SK-N-MC (cell line): Measurements from ENCODE around the gene HIBCH.

Source experiments
- DNase-seq: peaks from one replicate; pipeline ENCODE4 v3.0.0-alpha.2; 2011; ENCODE audit warnings: low read depth, low spot score
- H3K27ac ChIP-seq: fragments of 200-600 bp; sonication (generic); 2 replicates; pipeline ENCODE4 v1.5.1; 2016; ENCODE audit warnings: mixed run types
- H3K36me3 ChIP-seq: fragments of 200-600 bp; sonication (generic); 2 replicates; pipeline ENCODE4 v1.6.1; 2017; ENCODE audit warnings: antibody characterized with exemption, low read length, mixed read lengths; ENCODE audit not compliant: insufficient read depth
- H3K4me3 ChIP-seq: fragments of 200-600 bp; sonication (generic); 2 replicates; pipeline ENCODE4 v1.5.1; 2016
- H3K9ac ChIP-seq: fragments of 200-600 bp; sonication (generic); 2 replicates; pipeline ENCODE4 v1.8.0; 2017; ENCODE audit warnings: mixed run types, mixed read lengths; ENCODE audit not compliant: insufficient read length
- H3K9me3 ChIP-seq: fragments of 200-600 bp; sonication (generic); 2 replicates; pipeline ENCODE4 v1.6.1; 2017; ENCODE audit warnings: low read depth, mild to moderate bottlenecking, antibody characterized with exemption, low read length, moderate library complexity, mixed read lengths
- EZH2 ChIP-seq: fragments of 200-600 bp; sonication (generic); IDR thresholded peaks from one replicate; pipeline ENCODE4 v1.6.1; 2017; ENCODE audit warnings: antibody characterized with exemption
- FOXP2 ChIP-seq: optimal IDR thresholded peaks from 2 replicates; pipeline ENCODE3; 2011; ENCODE audit warnings: mild to moderate bottlenecking, moderate library complexity; ENCODE audit not compliant: insufficient read depth; ENCODE audit errors: extremely low read length, control extremely low read depth
- POLR2AphosphoS5 ChIP-seq: IDR thresholded peaks from 2 replicates; pipeline ENCODE4 v1.6.1; 2012; ENCODE audit warnings: mild to moderate bottlenecking, low read depth, low read length, borderline replicate concordance

HIBCH gene

DNA sequence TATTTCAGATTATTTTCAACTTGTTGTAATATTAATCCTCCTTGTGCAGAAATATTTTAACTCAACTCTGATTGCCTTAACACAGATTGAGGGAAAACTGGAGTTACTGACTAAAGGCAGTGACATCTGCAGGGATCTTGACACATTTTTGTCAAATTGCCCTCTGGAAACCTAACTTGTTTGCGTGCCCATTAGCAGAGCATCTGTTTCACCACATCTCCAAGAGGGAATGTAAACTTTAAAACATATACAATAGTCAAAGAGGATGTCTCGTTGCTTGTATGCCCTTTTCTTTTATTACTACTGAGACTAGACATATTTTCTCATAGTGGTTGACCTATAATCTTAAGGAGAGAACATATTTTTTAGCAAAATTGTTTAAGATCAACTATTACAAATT, 38.0 kb upstream of the HIBCH start:
- H3K4me3 ChIP-seq = no peak overlapping the region
- no peak overlapping the region for H3K27ac ChIP-seq
- TF ChIP-seq FOXP2 (no peak), EZH2 (no peak), POLR2AphosphoS5 (no peak)
- no peak for DNase-seq
- H3K36me3 ChIP-seq = no peaks in the 10 kb centered on the region
- H3K9me3 ChIP-seq = no peaks in the 10 kb centered on the region
- no peak overlapping the region for H3K9ac ChIP-seq

DNA sequence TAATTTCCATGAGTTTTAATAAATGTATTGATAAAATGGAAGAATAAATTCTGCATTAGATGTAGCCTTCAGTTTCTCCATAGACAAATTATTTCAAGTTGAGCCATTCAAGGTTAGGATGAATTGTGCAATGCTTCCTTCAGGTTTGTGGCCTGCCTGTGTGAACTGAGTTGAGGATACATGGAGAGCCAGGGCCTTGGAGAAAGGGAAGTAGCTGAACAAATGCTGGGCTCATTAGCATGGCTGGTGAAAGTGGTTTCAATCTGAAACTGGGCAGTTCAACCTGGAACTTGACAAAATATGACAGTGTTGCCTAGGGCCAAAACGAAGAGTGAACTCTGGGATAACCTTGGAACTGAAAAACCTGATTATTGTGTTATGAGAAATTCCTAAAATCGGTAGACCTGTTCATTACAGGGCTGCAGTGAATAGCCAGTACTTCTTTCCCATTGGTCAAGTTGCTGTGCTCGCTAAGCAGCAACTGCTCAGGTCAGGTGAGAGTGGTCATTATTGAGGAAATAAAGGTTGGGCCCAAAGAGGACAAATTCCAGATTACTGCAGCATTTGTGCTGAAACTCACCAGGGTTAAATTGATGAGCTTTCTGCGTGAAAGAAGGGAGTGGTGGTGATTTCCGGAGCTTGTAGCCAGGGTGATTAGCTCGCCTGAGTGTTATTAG, 36.5 kb upstream of the HIBCH start:
- H3K4me3 ChIP-seq = no peak overlapping the region
- no peaks in the 10 kb centered on the region for H3K9me3 ChIP-seq
- no peak for DNase-seq
- H3K36me3 ChIP-seq = no peaks in the 10 kb centered on the region
- H3K9ac ChIP-seq = no peak overlapping the region
- no peak overlapping the region for H3K27ac ChIP-seq
- TF ChIP-seq FOXP2 = no peak
- no peak for TF ChIP-seq POLR2AphosphoS5
- no peak for TF ChIP-seq EZH2

DNA sequence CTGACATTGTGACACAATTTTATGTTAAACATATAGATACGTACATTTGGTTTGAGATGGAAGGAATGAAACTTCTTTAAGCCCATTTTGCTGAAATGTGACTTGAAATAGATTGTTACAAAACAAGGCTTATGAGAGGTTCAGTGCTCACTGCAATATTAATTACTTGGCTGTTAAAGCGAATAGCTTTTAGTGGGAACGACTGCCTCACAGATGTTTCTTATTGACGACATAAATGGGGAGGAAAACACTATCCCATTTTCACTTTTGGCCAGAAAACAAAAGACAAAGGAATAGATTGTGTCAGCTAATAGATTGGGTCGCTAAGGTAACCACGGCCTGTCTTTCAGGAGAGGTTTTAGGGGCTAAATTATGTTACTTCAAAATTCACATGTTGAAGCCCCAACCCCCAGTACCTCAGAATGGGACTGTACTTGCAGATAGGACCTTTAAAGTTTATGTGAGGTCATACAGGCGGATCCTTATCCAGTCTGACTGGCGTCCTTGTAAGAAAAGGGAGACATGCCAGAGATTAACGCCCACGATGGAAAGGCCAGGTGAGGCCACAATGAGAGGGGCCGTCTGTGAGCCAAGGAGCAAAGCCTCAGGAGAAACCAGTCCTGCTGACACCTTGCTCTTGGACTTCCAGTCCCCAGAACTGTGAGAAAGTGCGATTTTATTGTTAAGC, 34.5 kb upstream of the HIBCH start:
- Histone ChIP-seq H3K9me3 (no peaks in the 10 kb centered on the region), H3K4me3 (no peak overlapping the region), H3K27ac (no peak overlapping the region), H3K36me3 (no peaks in the 10 kb centered on the region), H3K9ac (no peak overlapping the region)
- TF ChIP-seq FOXP2 (no peak), POLR2AphosphoS5 (no peak), EZH2 (no peak)
- no peak for DNase-seq

GRCh38 chr2:190353537-190353899, 33.9 kb upstream of the HIBCH start:
- Histone ChIP-seq H3K36me3 (no peaks in the 10 kb centered on the region), H3K9ac (no peak overlapping the region), H3K9me3 (no peaks in the 10 kb centered on the region), H3K27ac (no peak overlapping the region), H3K4me3 (no peak overlapping the region)
- no peak for DNase-seq
- TF ChIP-seq FOXP2 (no peak), POLR2AphosphoS5 (no peak), EZH2 (no peak)

GRCh38 chr2:190352668-190353536, 33.3 kb upstream of the HIBCH start:
- Histone ChIP-seq H3K9ac (no peak overlapping the region), H3K27ac (no peak overlapping the region), H3K4me3 (no peak overlapping the region), H3K36me3 (no peaks in the 10 kb centered on the region), H3K9me3 (no peaks in the 10 kb centered on the region)
- TF ChIP-seq POLR2AphosphoS5 (no peak), FOXP2 (no peak), EZH2 (no peak)
- no peak for DNase-seq

DNA sequence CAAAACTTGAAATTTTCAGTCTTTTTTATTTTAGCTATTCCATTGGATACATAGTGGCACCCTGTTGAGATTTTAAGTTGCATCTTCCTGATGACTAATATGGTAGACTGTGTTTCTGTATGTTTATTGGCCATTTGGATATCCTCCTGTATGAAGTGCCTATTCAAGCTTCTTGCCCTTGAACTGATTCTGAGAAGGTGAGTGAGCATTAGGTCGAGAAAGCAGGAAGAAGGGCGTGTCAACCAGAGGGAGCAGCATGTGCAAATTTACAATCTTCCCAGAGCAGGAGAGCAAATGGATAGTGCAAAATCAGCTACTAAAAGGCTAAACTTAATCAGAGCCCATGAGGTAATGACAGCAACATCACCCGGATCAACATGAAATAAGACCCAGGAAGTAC, 32.3 kb upstream of the HIBCH start:
- Histone ChIP-seq H3K27ac (no peak overlapping the region), H3K9ac (no peak overlapping the region), H3K36me3 (no peaks in the 10 kb centered on the region), H3K9me3 (no peaks in the 10 kb centered on the region), H3K4me3 (no peak overlapping the region)
- TF ChIP-seq FOXP2 (no peak), POLR2AphosphoS5 (no peak), EZH2 (no peak)
- no peak for DNase-seq

GRCh38 chr2:190350371-190350770, 30.7 kb upstream of the HIBCH start:
- no peak for DNase-seq
- Histone ChIP-seq H3K27ac (no peak overlapping the region), H3K36me3 (no peaks in the 10 kb centered on the region), H3K9ac (no peak overlapping the region), H3K9me3 (no peaks in the 10 kb centered on the region), H3K4me3 (no peak overlapping the region)
- TF ChIP-seq EZH2 (no peak), FOXP2 (no peak), POLR2AphosphoS5 (no peak)

GRCh38 chr2:190344276-190344827, 24.7 kb upstream of the HIBCH start:
- DNase-seq = no peak
- H3K36me3 ChIP-seq = no peaks in the 10 kb centered on the region
- H3K9me3 ChIP-seq = no peaks in the 10 kb centered on the region
- TF ChIP-seq POLR2AphosphoS5 = no peak
- no peak for TF ChIP-seq EZH2
- TF ChIP-seq FOXP2 = no peak
- H3K4me3 ChIP-seq = peak overlapping the region; percentile 73
- H3K27ac ChIP-seq = no peak overlapping the region
- H3K9ac ChIP-seq = peak overlapping the region; percentile 35
